Measurements from ENCODE around the gene TMTC3.
A peak's percentile ranks its signal among the peaks of the same experiment; 100 is the strongest.
"Not testable (repeated sequence)": the region's sequence is repeated elsewhere in the genome, so short reads cannot be mapped to it uniquely, and the experiment has no call there.

TMTC3 gene

DNA sequence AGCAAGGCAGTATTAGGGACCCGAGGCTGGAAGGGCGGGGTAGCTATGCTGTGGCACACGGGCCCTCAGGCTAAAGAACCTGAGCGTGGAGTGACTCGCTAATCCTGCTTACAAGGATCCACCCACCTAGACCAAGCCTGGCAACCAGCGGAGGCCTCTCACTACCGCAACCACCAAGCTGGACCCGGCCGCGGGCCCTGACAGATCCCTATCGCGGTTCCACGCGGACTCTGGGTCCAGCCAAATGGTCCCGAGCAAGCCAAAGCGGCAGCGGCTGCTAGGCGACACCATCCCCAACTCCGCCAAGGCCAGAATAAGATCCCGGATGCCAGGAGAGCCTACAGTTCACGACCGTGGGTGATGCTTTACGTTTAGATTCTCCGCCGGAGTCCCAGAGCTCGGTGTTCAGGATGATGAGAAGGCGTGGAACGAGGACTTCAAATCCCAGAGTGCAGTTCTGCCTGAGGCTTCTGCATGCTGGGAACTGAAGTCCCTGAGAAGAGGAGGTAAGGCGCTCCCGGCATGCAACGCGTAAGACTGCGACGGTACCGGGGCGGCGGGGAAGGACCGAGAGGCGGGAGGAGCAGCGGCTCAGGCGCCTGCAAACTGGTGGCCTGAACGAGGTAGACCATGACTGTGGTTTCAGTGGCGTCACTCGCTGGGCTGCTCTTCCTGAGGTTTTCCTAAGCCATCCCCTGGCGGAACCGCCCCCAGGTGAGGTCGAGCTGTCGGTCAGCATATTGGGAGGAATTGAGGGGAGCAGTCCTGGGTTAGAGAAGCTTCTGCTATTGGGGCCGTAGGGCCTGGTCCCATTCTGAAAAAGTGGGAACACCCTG, at the start of gene TMTC3, which contains the start of gene CEP290:
Gene TMTC3 (plus strand): TSS at position 534 of the 836 bp plus-strand sequence. CDS start 6,009 bp downstream, outside the sequence.
Gene CEP290 (minus strand): TSS at position 315 of the 836 bp plus-strand sequence. CDS start 781 bp downstream, outside the sequence.
- peak; percentile 99 to 100 (median 99) for DNase-seq

DNA sequence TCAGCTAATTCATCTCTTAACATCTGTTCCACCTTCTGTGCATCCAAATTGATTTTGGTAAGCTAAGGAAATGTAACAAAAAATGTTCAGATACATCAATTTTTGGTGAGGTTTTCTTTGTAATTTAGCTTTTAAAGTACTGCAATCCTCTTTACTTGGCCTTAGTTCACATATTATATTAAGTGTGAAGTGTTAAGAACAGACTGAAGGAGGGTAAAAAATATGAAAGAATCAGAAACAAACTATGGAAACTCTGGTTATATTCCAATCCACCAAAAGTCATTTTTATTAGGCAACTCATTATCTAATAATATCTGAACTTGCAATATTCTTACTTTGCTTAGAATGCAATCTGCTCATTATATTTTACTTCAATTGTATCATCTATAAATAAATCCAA, 49.3 kb upstream of the TMTC3 start:
- DNase-seq: no peak

DNA sequence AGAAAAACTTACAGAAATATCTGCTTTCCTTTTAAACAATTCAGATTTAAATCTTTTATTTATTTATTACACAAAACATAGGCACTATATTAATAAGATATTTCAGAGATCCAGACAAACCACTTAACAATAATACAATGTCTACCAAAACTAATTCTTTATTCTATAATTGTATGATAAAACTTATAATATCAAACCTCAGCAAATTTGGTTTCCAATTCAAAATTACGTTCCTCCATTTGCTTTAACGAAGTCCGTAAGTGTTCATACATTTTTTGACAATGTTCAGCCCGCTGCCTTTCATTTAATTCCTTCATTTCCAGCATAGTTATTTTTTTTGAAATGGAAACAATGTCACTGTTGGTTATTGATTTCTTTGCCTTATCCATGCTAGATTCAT, 48.5 kb upstream of the TMTC3 start:
- no peak for DNase-seq

DNA sequence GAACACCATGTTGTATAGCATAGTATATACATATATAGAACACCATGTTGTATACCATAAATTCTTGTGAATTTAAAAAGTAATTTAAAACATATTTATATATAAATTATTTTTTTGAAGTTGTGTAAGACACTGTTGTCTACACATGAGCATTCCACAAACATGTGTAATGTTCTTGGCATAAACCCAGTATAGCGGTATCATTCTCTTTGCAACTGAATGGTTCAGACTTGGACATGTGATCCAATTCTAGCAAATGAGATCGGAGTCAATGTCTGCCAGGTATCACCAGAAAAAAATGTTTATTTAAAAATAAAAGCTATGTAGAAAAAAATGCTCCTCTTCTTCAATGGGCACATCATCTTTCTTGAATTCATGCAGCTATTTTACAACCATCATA, 34.1 kb upstream of the TMTC3 start:
- DNase-seq: no peak

DNA sequence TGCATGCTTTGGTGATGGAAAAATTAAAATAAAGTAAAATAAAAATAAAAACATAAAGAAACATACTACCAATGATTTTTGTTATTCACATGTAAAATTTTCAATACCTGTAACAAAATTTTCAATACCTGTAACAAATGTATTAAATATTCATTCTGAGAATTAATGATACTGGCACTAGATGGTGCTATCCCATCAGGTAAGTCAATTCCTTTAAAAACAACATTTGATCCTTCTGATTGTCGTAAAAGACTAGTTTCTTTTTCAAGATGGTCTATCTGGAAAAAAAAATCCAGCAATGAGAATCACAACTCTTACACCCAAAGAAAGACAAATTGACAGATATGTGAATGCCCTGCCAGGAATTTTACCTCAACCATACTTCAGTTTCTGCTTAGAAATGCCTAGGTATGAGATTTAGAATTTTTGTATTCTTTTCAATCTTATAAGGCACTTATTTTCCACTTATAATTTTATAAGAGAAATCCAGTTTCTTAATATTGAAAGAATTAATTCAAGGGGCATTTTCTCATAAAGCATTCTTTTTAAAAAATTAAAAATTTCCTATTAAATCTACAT, 30.9 kb upstream of the TMTC3 start:
- DNase-seq: peak; percentile 6 to 76 (median 58)

DNA sequence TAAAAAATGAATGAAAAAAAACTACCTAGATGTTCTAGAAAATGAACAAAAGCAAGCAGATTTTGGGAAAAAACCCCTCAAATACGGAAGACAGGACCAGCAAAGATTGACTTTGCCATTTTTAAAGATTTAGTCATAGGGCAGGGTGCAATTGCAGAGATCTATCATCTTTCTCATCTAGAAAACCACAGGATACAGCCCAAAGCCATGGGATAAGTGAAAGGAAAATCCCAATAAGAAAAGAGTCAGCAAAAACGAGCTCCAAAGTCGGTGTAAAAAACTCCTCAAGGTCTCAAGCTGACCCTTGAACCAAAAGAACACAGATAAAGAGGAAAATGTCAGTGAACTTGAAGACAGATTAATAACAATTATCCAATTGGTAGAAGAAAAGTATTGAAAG, 28.2 kb upstream of the TMTC3 start:
- no peak for DNase-seq

DNA sequence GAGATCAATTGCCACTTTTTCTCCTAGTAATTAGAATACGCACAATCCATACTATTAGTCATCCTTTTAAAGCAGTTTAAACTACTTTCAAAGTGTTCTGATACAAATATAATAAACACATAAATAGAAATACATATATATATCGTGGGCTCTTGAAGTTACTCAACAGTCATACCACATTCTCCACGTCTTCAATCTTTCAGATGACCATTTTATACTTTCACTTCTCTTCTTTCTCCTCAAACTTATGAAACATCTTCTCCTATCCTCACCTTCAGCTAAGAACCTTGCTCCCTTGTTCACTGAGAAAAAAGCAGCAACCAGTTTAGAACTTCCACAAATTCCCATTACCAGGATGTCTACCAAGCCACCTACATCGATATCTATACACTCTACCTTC, 19.4 kb upstream of the TMTC3 start:
- no peak for DNase-seq

DNA sequence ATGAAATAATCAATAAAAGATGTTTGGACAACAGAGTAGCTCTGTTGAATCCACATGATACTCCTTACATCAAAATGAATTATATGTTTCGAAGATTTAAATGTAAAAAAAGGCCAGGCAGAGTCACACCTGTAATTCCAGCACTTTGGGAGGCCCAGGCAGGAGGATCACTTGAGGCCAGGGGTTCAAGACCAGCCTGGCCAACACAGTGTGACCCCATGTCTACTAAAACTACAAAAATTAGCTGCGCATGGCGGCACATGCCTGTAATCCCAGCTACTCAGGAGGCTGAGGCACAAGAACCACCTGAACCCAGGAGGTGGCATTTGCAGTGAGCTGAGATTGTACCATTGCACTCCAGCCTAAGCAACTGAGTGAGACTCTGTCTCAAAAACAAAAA, 15.0 kb upstream of the TMTC3 start:
- DNase-seq: no peak

DNA sequence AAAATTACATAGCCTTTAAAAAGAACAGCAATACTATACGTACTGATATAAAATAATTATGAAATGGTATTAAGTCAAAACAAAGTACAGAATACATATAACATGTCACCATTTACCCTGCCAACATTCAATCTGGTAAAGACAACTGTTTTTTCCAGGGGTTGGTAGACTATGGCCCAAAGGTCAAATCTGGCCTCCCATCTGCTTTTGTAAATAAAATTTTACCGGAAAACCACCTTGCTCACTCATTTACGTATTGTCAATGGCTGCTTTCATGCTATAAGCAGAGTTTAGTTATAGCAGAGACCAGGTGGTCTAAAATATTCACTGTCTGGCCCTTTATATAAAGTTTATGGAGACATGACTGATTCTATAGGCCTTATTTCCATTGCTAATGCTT, 14.3 kb upstream of the TMTC3 start:
- DNase-seq: no peak

DNA sequence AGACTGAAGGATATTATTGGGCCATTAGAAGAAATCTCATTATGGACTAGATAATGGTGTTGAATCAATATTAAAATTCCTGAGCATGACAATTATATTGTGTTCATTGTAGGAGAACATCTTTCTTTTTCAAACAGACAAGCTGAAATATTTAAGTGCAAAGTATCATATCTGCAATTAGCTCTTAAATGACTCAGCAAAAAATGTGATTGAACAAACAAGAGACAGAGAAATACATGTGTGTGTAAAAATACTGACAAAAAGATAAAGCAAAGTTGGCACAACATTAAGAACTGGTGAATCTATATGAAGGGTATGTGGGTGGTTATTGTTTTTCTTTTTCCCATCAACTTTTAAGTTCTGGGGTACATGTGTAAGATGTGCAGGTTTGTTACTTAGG, 9.7 kb upstream of the TMTC3 start:
- DNase-seq: peak in 1 of 3 experiments; percentile 19

DNA sequence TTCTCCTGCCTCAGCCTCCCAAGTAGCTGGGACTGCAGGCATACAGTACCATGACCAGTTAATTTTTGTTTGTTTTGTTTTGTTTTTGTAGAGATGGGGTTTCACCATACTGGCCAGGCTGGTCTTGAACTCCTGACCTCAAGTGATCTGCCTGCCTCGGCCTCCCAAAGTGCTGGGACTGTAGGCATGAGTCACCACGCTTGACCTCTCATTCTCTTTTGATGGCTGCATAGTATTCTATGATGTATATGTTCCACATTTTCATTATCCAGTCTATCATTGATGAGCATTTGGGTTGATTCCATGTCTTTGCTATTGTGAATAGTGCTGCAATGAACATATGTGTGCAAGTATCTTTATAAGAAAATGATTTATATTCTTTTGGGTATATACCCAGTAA, 8.9 kb upstream of the TMTC3 start:
- DNase-seq: not testable (repeated sequence)

DNA sequence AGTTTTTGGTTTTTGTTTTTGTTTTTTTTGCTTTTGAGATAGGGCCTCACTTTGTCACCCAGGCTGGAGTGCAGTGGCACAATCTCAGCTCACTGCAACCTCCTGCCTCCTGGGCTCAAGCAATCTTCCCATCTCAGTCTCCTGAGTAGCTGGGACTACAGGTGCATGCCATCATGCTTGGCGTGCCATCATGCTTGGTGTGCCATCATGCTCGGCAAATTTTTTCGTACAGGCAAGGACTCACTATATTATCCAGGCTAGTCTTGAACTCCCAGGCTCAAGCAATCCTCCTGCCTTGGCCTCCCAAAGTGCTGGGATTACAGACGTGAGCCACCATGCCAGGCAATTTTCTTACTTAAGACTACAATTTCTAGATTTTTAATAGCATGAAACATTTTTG, 2.4 kb upstream of the TMTC3 start:
- not testable (repeated sequence) for DNase-seq

DNA sequence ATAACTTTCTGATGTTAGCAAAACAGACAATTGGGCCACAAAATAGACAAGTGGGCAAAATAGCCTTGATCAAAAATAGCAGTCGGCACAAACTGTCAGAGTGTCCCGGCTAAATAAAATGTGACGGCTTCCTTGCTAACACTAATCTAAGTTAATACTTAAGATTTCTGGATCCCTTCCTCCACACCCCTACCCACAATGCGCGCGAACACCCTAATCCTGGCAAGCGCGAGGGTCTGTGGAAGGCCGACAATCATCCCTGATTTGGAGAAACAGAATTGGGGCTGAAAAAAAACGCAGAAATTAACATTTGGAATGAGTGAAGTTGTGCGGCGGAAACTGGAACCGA, 708 bp upstream of the TMTC3 start:
- DNase-seq: no peak

DNA sequence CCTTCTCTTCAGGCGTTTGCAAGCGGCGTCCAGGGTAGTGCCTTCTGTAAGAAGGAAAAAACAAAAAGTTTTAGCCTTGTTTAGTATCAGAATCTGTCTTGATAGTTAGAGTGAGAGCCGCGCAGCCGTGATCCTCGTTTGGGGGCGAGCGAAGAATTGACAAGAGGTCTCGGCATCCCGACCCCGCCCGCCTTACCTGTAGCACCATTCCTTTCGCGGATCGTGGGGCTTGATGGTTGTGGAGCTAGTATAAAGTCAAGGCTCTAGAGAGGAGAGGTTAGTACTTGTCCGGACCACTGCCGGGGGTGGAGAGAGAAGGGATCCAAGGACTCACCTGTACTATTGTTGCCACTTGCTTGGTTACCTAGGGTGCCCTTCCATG, 494 bp downstream of the TMTC3 start:
- DNase-seq: peak; percentile 68 to 82 (median 80)

DNA sequence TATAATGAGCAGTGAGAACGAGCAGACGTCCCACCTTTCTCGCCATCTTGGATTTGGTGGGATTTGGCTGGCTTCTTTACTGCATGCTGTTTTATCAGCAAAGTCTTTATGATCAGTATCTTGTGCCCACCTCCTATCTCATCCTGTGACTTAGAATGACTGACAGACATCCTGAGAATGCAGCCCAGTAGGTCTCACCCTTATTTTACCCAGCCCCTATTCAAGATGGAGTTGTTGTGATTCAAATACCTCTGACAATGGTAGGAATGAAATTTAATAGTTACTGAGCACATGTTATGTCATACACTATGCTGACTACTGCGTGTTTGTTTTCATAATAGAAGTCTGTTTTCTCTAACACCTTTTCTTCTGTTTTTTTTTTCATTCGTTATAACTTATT, 1.9 kb downstream of the TMTC3 start:
- DNase-seq: no peak

DNA sequence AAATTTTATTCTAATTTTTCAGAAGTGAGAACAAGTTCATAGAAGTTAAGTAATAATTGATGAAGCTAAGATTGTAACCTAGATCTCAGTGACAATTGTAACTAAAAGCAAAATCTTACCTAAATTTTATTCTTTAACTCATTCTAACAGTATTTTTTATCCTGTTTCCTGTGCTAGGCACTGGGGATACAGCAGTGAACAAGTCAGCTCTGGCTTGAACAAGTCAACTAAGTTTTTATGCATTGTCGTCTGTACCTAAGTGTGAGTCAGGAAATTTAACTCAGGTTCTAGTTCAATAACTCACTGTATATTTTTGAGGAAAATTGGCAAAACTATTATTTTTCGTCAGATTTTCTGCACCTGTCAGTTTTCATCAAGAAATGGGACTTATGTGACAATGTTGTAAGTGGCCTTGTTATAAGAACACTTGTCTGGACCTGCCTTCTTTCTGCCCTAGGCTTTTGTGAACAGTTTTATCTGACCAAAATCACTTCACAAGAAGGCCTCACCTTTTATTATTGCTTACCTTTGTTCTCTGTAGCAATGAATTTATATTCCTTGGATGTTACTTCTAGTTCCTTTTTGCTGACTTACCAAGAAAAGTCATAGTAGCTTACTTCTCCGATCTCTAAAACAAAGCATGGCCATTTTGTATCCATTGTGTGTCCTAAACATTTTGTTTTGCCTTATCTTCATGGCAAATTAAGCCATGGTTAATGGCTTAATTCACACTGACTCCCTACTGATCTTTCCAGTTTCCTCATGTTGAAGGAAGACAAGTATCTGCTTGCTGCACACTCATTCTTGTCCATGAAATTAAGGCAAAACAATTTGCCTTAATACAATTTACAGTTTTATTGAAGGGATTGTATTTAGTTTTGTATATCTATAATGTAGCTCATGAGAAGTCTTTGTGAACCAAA, 2.7 kb downstream of the TMTC3 start:
- peak in 1 of 3 experiments; percentile 44 for DNase-seq

DNA sequence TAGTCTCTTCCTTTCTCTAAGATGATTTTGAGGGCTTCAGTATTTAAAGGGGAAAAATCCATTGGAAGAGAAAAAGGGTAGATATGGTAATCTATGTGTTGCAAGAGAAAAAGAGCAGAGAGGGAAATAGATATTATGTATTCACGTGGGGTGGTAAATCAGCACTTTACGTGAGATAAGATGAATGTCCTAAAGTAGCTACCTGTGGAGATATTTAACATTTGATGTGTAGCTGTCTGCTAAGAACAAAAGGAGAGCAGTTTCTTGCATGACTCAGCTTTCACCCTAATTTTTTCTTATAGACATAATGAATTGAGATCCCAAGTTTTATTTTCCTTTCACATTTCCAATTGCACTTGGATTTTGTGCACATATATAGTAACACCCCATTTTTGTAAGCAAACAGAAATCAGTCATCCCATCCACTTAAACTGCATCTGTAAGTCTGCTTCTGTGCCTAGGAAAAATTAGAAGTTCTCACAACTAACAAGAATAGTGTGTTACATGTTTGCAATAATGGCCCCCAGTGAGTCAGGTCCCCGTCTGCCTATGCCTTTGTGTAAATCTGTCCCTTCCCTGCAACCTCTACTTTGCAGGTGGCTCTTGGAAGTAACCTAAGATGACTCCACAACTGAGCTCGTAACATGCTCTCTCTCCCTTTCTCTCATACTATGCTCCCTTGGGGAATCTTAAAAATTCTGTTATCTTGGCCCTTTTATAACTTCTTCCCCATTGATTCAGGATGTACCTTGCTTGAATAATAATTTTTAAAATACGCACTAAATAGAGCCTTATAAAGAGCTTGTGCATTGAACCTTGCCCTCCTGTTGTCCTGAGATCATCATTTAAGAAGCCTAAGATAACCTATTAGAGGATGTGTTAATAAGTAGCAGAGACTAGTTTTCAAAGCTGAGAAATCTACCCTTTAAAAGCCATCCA, 3.7 kb downstream of the TMTC3 start:
- peak in 2 of 3 experiments; percentile 22 to 54 for DNase-seq

DNA sequence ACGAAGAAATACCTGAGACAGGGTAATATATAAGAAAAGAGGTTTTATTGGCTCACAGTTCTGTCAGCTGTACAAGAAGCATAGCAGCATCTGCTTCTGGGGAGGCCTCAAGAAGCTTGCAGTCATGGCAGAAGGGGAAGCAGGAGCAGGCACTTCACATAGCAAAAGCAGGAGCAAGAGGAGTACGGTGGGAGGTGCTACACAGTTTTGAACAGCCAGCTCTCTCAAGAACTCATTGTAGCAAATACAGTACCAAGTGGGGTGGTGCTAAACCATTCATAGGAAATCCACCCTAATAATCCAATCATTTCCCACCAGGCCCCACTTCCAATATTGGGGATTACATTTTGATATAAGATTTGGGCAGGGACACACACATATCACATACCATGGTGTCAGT, 8.0 kb downstream of the TMTC3 start:
- DNase-seq: no peak

DNA sequence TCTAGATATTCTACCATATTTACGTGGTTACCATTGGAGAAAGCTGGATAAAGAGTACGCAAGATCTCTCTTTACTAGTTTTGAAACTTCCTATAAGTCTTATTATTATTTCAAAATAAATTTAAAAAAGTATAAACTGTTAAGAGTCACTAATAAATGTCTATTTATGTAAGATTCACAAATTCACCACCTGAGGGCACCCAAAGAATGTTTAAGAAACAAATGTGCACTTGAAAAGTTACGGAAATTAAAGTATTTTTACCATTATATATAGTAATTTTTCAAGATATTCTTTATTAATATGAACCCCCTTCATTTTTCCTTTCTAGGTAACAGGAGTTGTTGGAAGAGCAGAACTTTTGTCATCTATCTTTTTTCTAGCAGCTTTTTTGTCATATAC, 11.9 kb downstream of the TMTC3 start:
- peak in 1 of 3 experiments; percentile 51 for DNase-seq

DNA sequence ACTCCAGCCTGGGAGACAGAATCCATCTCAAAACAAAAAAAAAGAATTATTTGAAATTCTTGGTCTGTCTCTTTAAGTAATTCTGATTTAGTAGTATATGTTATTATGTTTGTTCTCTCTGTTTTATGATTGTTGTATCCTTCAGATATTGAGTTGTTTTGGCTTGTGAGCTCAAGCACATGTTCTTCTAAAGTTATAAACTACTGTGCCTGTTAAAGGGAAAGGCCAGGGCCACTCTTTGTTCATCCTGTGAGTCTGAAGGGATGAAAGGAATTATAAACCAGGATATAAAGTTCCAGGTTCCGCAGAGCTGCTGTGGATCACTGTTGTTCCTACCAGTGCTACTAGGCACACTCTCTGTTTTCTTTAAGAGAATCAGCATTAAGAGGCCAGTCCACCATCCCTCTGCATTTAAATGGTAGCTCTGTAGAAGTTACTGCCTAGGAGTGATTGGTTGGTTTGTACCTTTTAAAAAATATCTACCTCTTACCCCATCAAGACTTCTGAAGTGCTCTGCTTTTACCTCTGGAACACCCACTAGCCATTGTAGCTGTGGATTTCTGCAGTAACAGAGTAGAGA, 14.1 kb downstream of the TMTC3 start:
- no peak for DNase-seq

DNA sequence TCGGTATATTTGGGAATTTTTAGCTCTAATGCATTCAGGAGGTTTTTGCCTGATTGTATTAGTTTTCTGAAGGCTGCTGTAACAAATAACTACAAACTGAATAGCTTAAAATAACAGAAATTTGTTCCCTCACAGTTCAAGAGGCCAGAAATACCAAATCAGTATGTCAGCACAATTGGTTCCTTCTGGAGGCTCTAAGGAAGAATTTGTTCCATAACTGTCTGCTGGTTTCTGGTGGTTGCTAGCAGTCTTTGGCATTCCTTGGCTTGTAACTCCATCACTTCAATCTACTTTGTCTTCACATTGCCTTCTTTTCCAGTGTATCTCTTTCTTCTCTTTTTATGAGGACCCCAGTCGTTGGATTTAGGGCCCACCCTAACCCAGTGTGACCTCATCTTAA, 21.3 kb downstream of the TMTC3 start:
- no peak for DNase-seq

DNA sequence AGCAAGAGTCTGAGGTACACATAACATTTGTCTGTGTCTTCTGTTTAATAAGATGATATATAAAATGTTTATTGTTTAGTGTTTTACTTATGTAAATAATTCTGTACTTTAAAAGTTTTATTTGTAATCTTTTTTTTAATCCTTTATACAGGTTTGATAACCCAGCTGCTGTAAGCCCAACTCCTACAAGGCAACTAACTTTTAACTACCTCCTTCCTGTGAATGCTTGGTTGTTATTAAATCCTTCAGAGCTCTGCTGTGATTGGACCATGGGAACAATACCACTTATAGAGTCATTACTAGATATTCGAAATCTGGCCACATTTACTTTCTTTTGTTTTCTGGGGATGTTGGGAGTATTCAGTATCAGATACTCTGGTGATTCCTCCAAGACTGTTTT, 24.1 kb downstream of the TMTC3 start:
- no peak for DNase-seq

Data from NCI-H1417 (cell line).